GM12873 (cell line): Measurements from ENCODE around the gene BICD1.

Source experiments
- TF ChIP-seq, protein P1 (sequence below): IDR thresholded peaks from 2 replicates; pipeline ENCODE4 v1.5.1; 2012; ENCODE audit warnings: low read depth, mild to moderate bottlenecking, moderate library complexity, low read length, control low read depth; ENCODE audit not compliant: insufficient read depth; ENCODE audit errors: missing control alignments

BICD1 gene

GRCh38 chr12:32211066-32211899 lies 104.6 kb downstream of the BICD1 start:
- TF ChIP-seq, protein P1, sequence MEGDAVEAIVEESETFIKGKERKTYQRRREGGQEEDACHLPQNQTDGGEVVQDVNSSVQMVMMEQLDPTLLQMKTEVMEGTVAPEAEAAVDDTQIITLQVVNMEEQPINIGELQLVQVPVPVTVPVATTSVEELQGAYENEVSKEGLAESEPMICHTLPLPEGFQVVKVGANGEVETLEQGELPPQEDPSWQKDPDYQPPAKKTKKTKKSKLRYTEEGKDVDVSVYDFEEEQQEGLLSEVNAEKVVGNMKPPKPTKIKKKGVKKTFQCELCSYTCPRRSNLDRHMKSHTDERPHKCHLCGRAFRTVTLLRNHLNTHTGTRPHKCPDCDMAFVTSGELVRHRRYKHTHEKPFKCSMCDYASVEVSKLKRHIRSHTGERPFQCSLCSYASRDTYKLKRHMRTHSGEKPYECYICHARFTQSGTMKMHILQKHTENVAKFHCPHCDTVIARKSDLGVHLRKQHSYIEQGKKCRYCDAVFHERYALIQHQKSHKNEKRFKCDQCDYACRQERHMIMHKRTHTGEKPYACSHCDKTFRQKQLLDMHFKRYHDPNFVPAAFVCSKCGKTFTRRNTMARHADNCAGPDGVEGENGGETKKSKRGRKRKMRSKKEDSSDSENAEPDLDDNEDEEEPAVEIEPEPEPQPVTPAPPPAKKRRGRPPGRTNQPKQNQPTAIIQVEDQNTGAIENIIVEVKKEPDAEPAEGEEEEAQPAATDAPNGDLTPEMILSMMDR, result no peak

- TF ChIP-seq, protein P1, result no peak
Measured at GRCh38 chr12:32211900-32212156, 105.2 kb downstream of the BICD1 start.

DNA sequence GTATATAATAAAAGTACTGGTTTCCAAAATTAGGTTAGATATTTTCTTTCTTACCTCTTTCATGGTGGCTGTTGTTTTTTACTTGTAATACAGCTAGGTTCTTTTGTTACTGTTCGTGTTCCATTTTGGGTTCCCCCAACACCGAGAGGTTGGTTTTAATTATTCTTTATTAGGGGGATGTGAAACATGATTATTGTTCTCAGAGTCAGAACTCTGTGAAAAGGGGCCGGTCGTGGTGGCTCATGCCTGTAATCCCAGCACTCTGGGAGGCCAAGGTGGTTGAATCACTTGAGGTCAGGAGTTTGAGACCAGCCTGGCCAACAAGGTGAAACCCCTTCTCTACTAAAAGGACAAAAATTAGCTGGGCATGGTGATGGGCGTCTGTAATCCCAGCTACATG lies 108.1 kb downstream of the BICD1 start:
- TF ChIP-seq, protein P1, result no peak

DNA sequence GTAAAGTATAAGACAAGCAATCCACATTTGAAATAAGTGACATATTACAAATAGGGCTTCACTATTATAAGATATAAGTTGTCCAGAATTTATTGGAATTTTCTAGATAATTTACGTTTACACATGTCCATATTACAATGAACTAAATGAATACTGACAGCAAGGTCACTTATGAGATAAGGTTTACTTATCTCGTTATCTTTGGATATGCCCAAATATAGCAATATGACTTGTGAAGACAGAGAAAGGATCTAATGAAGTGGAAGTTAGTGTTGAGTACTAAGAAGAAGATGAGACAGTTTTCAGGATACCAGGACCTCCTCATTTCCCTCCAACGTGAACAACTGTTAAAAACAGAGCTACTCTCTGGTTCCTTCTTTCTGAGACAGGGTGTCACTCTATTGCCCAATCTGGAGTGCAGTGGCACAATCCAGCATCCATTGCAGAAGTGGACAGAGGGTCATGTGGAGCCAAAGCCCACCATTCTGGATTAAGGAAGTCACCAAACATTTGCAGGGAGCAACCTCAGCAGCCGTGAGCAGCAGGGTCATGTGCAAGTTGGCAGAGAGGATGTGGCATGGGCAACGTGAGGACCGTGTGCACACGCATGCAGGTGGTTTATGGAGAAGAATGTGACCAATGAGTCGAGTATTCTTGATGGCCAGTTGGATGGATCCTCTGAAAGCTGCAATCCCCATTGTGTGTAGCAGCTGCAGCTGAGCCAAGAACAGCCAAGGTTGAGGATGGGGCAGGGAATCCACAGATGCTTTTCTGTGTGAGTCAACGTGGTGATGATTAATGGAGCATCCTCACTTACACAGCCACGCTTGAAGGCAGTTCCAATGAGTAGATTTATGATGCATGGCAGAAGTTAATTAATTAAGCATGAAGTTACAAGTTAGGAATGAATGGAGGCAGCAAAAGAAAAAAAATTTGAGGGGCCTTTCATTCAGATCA lies 111.0 kb downstream of the BICD1 start:
- TF ChIP-seq, protein P1, result no peak

DNA sequence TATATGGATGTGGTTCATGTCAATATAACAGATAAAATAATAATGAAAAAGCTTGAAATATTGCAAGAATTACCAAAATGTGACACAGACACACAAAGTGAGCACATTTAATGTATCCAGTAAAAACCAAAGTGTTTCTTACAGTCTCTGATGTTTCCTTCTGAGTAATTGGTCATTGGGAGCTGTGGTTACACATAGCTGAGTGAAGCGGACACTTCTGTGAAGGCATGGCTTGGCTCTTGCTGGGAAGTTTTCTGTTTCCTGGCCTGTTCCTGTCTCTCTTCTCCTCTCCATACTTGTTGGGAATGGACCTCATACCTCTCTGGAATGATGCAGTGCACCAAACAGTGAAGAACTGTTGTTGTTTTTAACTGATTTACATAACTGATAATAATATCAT lies 117.3 kb downstream of the BICD1 start:
- TF ChIP-seq, protein P1, result no peak

GRCh38 chr12:32226768-32227167 lies 120.1 kb downstream of the BICD1 start:
- TF ChIP-seq, protein P1, result no peak

GRCh38 chr12:32229971-32230612 lies 123.4 kb downstream of the BICD1 start:
- TF ChIP-seq, protein P1, result no peak
